GM21360 (cell line): Measurements from ENCODE around the gene CXXC5.

Source experiments
- ATAC-seq: cut with Tn5 transposase; IDR thresholded peaks from one replicate; pipeline ENCODE4 v1.9.1; 2021; ENCODE audit warnings: mild to moderate bottlenecking, moderate library complexity; ENCODE audit not compliant: unreplicated experiment

Gene CXXC5

GRCh38 chr5:139678751-139679750, 30.9 kb downstream of the CXXC5 start:
- no peak for ATAC-seq

- ATAC-seq, result no peak
Observed at GRCh38 chr5:139680368-139681111, 32.4 kb downstream of the CXXC5 start.

GRCh38 chr5:139681112-139681458, 32.9 kb downstream of the CXXC5 start:
- no peak for ATAC-seq

- ATAC-seq, result no peak
Observed at GRCh38 chr5:139681466-139681865, 33.3 kb downstream of the CXXC5 start.

GRCh38 chr5:139682016-139682975, 34.1 kb downstream of the CXXC5 start:
- no peak for ATAC-seq

GRCh38 chr5:139683295-139684271, 35.4 kb downstream of the CXXC5 start:
- no peak for ATAC-seq

- no peak for ATAC-seq
Observed at GRCh38 chr5:139684350-139684880, 36.3 kb downstream of the CXXC5 start.

GRCh38 chr5:139684881-139685749, 37.0 kb downstream of the CXXC5 start:
- ATAC-seq, result no peak

- ATAC-seq, result no peak
Observed at GRCh38 chr5:139685886-139686285, 37.7 kb downstream of the CXXC5 start.

GRCh38 chr5:139686356-139686705, 38.2 kb downstream of the CXXC5 start:
- no peak for ATAC-seq

GRCh38 chr5:139686706-139687441, 38.7 kb downstream of the CXXC5 start:
- no peak for ATAC-seq

- ATAC-seq, result no peak
Observed at GRCh38 chr5:139687656-139688055, 39.5 kb downstream of the CXXC5 start.

GRCh38 chr5:139688088-139688702, 40.0 kb downstream of the CXXC5 start:
- no peak for ATAC-seq

- no peak for ATAC-seq
Observed at GRCh38 chr5:139688751-139689372, 40.7 kb downstream of the CXXC5 start.

- ATAC-seq, result no peak
Observed at GRCh38 chr5:139689631-139690063, 41.5 kb downstream of the CXXC5 start.

- ATAC-seq, result no peak
Observed at GRCh38 chr5:139690064-139690802, 42.1 kb downstream of the CXXC5 start.
